Mononuclear cell (primary cell): ENCODE measurements around the gene LEFTY2. TPM values are rescaled to one million over a fixed set of nuclear protein-coding genes. Genes with fewer than 3 reads are reported as not detected.
"Not testable (repeated sequence)": the region's sequence is repeated elsewhere in the genome, so short reads cannot be mapped to it uniquely, and the experiment has no call there.

ENCODE experiments used
- H3K27me3 ChIP-seq: 2 replicates; pipeline ENCODE4 v1.6.0; 2011; ENCODE audit warnings: low read length, control low read depth; ENCODE audit not compliant: insufficient read depth
- H3K4me1 ChIP-seq: 2 replicates; pipeline ENCODE4 v1.5.1; 2011; ENCODE audit warnings: mild to moderate bottlenecking, low read length, control low read depth; ENCODE audit not compliant: insufficient read depth
- H3K4me3 ChIP-seq: 2 replicates; pipeline ENCODE4 v1.5.1; 2011; ENCODE audit warnings: mild to moderate bottlenecking, low read length, moderate library complexity
- H3K9me3 ChIP-seq: 2 replicates; pipeline ENCODE4 v1.5.1; 2011; ENCODE audit warnings: low read depth, mild to moderate bottlenecking, control low read depth, low read length
- total RNA-seq: library from RNA; depleted of rRNA; stranded (reverse); fragments of >200 nt; gene quantifications from one replicate; pipeline ENCODE4 v1.2.3, GENCODE V29; 2012

Gene LEFTY2
- total RNA-seq, 1 donor = not detected

DNA sequence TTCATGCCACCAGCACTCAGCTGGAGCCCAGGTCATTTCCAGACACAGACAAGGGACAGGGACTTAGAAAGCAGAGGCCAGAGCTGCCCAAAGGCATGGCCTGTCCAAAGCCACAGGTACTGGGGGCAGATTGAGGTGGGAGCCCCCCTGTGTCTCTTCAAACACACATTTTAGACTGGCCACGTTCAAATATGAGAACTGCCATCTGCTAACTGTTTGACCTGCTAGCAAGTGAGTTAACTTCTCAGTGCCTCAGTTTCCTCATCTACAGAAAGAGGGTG lies 862 bp upstream of the LEFTY2 start:
- Histone ChIP-seq H3K4me3 (no peak overlapping the region), H3K9me3 (no peaks in the 10 kb centered on the region), H3K27me3 (no peaks in the 10 kb centered on the region), H3K4me1 (peaks cover 11% of the 10 kb centered on the region)

DNA sequence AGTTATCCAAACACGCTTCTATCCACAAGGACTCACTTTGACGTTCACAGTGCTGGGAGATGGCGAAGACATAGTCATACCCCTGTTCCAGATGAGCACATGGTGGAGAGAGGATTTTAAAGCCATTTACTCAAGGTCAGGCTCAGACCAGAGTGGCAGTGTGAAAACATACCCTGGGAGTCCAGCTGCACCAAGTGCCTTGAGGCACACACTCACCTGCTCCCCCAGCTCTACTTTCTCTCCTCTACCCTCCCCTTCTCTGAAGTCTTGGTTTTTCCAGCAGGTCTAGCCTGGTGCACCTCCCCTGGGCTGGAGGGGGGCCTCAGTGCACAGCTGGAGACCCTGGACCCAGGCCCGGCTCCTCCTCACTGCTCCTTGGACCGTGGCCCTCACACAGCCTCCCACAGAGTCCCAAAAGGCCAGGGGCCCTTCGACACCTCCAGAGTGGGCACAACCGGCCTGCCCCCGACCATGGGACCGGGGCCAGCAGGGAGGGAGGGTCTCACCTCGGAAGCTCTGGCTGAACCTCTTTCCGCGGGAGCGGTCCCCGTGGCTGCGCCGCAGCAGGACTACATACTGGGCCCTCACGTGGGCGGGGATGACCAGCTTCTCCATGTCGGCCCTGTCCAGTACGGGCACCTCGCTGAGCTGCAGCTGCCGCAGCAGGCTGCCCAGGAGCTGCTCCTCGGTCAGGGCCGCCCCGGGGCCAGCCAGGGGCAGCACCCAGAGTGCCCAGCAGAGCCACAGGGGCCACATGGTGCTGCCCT lies 452 bp downstream of the LEFTY2 start:
- H3K4me3 ChIP-seq = no peak overlapping the region
- H3K27me3 ChIP-seq = no peaks in the 10 kb centered on the region
- no peaks in the 10 kb centered on the region for H3K9me3 ChIP-seq
- H3K4me1 ChIP-seq = peaks cover 11% of the 10 kb centered on the region

DNA sequence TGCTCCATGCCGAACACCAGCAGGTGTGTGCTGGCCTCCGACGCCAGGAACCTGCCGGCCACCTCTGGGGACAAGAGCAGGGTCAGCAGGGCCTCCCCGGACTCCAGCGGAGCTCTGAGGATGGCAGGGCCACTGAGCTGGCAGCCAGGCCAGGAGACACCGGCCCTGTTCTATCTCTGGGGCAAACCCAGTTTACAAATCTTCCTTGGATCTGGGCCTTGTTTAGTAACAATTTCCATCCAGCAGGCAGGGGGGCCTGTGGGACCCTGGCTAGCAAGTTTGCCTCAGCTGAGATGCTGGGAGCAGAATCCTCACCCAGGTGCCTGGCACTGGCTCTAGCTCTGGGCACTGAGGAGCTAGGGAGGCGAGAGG lies 1.1 kb downstream of the LEFTY2 start:
- not testable (repeated sequence) for H3K4me3 ChIP-seq, H3K9me3 ChIP-seq, H3K4me1 ChIP-seq, H3K27me3 ChIP-seq

DNA sequence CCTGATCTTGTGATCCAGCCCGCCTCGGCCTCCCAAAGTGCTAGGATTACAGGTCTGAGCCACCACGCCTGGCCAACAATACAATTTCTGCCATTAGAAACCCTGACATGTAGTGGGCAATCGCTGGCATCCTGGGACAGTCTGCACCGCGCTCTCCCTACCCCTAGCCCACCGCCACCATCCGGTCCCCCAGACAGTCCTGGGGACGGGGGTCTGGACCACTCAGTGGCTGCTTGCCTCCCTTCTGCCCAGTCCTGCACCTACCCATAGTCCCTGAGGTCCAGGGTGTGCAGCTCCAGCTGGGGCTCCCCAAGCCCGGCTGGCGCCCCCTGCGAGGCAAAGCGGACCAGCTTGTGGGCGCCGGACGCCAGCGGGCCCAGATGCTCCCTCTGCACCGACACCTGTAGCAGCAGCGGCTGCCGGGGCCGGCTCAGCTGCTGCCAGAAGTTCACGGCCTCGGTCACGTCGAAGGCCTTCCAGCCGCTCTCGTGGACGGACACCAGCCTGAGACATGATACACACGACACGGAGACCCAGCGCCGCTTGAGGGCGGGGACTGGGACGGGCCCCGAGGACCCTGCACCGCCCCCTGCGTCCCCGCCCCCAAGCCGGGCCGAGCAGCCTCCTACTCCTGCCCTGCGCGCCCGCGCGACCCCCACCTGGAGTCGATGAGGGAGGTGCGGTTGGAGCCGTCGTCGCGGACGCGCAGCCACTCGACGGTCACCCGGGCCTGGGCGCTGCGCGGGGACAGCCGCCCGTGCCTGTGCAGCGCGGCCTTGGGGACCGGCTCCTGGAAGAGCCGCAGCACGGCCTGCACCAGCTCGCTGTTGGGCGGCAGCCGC lies 1.7 kb downstream of the LEFTY2 start:
- not testable (repeated sequence) for H3K4me3 ChIP-seq, H3K9me3 ChIP-seq, H3K4me1 ChIP-seq, H3K27me3 ChIP-seq

DNA sequence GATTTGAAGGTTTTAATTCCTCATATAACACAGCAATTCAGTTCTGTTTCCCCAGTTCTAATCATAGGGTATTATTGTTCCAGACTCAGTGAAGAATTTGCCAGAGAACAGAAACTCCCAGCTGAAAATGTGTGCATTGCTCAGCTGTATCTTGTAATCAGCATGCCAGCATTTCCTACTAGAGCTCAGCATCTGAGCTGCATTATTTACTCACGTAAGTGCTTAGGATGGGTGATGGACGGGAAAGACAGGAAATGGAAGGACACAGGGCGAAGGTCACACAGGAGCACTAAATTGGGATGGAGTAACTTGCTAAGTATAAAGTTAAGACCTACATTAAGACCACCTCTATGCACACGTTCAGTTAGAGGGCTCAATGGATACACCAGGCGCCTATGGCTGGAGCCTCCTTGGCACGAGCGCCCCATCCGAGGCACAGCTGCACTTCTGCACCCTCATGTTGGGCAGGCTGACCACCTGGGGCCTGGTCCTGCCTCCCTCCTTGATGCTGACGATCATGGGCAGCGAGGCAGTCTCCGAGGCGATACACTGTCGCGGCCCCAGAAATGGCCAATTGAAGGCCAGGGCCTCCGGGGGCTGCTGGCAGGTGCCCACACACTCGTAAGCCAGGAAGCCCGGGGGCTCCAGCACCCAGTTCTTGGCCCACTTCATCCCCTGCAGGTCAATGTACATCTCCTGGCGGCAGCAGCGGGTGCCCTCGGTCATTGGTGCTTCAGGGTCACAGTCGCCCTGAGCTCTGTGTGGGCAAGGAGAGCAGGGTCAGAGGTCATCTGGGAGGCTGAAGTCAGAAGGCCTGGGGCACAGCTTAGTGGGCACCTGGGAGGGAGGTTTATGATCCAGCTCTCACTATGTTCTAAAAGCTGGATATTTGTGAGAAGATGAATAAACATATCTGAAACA lies 3.7 kb downstream of the LEFTY2 start:
- H3K4me3 ChIP-seq = no peak overlapping the region
- H3K4me1 ChIP-seq = no peaks in the 10 kb centered on the region
- H3K27me3 ChIP-seq = no peaks in the 10 kb centered on the region
- H3K9me3 ChIP-seq = no peaks in the 10 kb centered on the region

DNA sequence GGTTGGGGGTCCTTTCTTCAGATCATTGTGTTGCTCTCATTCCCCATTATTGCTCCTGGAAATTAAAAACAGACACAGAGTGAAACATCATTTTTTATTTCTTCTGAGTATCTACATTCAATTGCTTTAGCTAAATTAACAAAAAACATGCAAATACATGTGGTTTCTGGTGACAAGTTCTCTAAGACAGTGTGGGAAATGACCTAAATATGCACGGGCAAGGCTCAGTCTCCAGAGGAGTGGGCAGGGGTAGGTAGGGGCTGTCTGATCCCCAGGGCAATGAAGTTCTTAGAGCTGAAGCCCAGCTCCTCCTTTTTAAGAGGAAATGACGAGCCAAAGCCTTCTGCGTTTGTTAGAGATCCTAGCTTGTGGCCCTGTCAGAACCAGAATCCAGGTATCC lies 4.5 kb downstream of the LEFTY2 start:
- no peaks in the 10 kb centered on the region for H3K9me3 ChIP-seq
- no peak overlapping the region for H3K4me3 ChIP-seq
- H3K4me1 ChIP-seq = no peaks in the 10 kb centered on the region
- no peaks in the 10 kb centered on the region for H3K27me3 ChIP-seq

DNA sequence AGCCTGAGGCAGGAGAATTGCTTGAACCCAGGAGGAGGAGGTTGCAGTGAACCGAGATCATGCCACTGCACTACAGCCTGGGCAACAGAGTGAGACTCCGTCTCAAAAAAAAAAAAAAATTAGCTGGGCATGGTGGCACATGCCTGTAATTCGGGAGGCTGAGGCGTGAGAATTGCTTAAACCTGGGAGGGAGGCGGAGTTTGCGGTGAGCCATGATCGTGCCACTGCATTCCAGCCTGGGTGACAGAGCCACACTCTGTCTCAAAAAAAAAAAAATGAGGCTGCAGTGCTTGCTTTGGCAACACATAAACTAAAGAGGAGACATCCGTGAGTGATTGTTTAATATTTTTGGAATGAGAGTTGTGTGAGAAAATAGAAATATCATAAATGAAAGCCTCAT lies 4.9 kb downstream of the LEFTY2 start:
- not testable (repeated sequence) for H3K4me3 ChIP-seq, H3K9me3 ChIP-seq, H3K4me1 ChIP-seq, H3K27me3 ChIP-seq

DNA sequence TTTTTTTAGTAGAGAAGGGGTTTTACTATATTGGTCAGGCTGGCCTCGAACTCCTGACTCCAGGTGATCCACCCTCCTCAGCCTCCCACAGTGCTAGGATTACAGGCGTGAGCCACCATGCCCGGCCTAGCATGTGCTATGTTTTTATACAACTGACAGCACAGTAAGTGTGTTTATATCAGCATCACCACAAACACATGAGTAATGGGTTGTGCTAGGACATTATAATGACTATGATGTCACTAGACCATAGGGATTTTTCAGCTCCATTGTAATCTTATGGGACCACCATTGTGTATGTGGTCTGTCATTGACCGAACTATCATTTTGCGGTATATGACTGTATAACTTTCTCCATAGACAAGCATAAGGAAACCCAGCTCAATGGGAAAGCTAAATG lies 6.3 kb downstream of the LEFTY2 start:
- H3K4me3 ChIP-seq = no peak overlapping the region
- no peaks in the 10 kb centered on the region for H3K27me3 ChIP-seq
- H3K4me1 ChIP-seq = no peaks in the 10 kb centered on the region
- H3K9me3 ChIP-seq = no peaks in the 10 kb centered on the region

DNA sequence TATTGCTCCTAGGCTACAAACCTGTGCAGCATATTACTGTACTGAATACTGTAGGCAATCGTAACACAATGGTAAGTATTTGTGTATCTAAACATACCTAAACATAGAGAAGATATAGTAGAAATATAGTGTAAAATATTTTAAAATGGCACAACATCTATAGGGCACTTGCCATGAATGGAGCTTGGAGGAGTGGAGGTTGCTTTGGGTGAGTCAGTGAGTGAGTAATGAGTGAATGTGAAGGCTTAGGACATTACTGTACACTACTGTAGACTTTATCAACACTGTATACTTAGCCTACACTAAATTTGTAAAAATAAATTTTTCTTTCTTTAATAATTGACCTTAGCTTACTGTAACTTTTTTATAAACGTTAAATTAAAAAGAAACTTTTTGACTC lies 7.9 kb downstream of the LEFTY2 start:
- no peaks in the 10 kb centered on the region for H3K9me3 ChIP-seq
- H3K27me3 ChIP-seq = no peaks in the 10 kb centered on the region
- H3K4me1 ChIP-seq = no peaks in the 10 kb centered on the region
- H3K4me3 ChIP-seq = no peak overlapping the region

DNA sequence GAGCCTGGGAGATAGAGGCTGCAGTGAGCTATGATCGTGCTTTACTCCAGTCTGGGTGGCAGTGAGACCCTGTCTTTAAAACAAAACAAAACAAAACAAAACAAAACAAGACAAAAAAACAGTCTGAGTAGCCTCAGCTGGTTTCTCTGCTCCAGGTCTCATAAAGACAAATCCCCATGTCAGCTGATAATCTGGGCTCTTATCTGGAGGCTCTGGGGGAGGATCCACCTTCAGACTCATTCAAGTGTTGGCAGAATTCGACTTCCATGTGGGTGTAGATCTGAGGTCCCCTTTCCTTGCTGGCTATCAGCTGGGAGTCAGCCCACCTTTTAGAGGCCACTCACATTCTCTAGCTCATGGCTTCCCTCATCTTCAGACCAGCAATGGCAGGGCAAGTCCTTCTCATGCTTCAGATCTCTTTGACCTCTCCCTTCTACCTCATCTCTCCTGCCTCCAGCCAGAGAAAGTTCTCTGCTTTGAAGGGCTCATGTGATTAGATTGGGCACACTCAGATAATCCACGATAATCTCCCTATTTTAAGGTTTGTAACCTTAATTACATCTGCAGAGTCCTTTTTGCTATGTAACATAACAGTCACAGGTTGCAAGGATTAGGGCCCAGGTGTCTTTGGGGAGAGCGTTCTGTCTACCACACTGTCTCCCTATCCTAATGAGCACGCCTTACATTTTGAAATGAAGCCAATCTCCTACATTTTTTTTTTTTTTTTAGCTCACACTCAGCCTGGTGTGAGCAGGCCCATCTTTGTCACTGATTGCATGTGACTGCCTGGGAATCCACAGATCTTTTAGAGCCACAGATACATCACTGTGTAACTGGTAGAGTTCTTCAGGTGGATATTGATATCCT lies 9.5 kb downstream of the LEFTY2 start:
- Histone ChIP-seq H3K4me3 (no peak overlapping the region), H3K27me3 (no peaks in the 10 kb centered on the region), H3K4me1 (peaks cover 3% of the 10 kb centered on the region), H3K9me3 (no peaks in the 10 kb centered on the region)

DNA sequence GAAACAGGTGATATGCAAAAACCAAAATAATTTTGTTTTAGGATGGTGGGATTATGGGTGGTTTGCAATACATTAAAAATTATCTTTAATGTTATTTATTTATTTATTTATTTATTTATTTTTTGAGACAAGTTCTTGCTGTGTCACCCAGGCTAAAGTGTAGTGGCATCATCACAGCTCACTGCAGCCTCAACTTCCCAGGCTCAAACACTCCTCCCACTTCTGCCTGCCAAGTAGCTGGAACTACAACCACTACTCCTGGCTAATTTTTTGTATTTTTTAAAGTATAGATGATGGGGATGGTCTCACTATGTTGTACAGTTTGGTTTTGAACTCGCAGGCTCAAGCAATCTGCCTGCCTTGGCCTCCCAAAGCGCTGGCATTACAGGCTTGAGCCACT lies 10.5 kb downstream of the LEFTY2 start:
- H3K4me1 ChIP-seq = peaks cover 6% of the 10 kb centered on the region
- no peak overlapping the region for H3K4me3 ChIP-seq
- no peaks in the 10 kb centered on the region for H3K27me3 ChIP-seq
- H3K9me3 ChIP-seq = no peaks in the 10 kb centered on the region

DNA sequence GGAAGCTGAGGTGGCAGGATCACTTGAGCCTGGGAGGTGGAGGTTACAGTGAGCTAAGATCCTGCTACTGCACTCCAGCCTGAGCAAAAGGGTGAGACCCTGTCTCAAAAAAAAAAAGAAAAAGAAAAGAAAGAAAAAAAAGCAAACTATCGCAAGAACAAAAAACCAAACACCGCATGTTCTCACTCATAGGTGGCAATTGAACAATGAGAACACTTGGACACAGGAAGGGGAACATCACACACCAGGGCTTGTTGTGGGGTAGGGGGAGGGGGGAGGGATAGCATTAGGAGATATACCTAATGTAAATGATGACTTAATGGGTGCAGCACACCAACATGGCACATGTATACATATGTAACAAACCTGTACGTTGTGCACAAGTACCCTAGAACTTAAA lies 11.6 kb downstream of the LEFTY2 start:
- H3K4me1 ChIP-seq = peaks cover 13% of the 10 kb centered on the region
- H3K9me3 ChIP-seq, H3K27me3 ChIP-seq, H3K4me3 ChIP-seq: not testable (repeated sequence)

DNA sequence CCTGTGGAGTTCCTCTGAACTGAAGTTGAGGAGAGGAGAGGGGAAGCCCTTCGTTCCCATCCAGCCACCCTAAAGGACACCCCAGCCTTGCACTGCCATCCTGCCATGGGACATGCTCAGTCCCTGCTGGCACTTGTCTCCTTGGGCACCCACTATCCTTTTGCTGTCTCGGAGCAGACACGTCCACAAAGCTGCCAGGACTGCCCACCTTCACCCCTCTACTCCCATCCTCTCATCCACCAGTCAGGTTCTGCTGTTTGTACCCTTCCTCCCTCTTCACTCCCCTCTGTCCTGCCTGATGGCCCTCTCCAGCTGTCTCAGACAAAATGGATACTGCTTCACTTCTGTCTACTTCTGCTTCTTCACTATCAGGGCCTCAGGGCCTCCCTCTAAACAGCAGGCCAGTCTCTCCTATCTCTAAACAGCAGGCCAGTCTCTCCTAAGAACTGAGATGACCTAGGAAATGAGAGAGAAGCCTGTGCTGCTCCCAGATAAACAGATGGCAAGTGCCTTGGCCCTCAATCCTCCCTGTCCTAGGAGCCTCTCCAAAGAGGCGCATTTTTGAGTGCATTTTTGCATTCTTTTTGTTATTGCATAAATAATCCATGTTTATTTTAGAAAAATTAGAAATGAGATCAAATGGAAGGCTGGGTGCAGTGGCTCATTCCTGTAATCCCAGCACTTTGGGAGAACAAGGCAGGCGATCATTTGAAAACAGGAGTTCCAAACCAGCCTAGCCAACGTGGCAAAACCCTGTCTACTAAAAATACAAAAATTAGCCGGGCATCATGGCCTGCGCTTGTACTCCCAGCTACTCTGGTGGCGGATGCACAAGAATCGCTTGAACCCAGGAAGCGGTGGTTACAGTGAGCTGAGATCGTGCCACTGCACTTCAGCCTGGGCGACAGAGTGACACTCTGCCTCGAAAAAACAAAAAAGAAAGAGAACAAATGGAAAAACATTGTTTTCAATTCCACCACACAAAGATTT lies 12.5 kb downstream of the LEFTY2 start:
- Histone ChIP-seq H3K4me1 (peaks cover 16% of the 10 kb centered on the region), H3K9me3 (no peaks in the 10 kb centered on the region), H3K27me3 (no peaks in the 10 kb centered on the region), H3K4me3 (no peak overlapping the region)
